ENCODE results near the gene PKD1L1.

The PKD1L1 gene

GRCh38 chr7:47967123-47967522 lies 18.9 kb upstream of the PKD1L1 start:
- in situ Hi-C loops (cut with HindIII; ENCODE audit: low sequenced_read_pairs) = no loop called here

- in situ Hi-C loops (cut with HindIII; ENCODE audit: low sequenced_read_pairs) = no loop called here
Observed at GRCh38 chr7:47965456-47965855, 17.2 kb upstream of the PKD1L1 start.

DNA sequence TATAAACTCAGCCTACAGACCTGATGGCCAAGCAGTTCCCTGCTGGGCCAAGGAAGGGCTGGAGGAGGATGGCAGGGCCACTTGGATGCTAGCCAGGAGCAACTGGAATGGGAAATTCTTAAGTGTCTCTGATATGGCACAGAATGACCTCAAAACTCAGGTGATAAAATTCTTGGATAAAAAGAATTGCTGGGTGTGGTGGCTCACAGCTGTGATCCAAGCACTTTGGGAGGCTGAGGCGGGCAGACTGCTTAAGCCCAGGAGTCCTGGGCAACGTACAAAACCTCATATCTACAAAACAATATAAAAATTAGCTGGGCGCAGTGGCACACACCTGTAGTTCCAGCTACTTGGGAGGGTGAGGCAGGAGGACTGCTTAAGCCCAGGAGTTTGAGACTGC lies 14.0 kb upstream of the PKD1L1 start:
- in situ Hi-C loops (cut with HindIII; ENCODE audit: low sequenced_read_pairs) = no loop called here

DNA sequence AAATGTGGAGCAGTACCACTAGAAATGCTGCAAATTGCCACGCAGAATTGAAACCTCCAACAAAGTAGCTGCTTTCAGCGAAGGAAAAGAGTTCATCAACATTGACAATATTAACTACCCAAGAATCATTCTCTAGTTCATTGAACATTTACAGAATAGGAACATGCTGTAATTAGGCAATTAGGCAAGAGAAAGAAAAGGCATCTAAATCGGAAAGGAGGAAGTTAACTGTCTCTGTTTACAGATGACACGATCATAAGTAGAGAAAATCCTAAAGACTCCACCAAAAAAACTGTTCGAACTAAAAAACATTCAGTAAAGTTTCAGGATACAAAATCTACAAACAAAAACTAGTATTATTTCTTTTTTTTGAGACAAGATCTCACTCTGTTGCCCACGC lies 8.9 kb upstream of the PKD1L1 start:
- in situ Hi-C loops (cut with HindIII; ENCODE audit: low sequenced_read_pairs) = no loop called here

GRCh38 chr7:47956220-47956619 lies 8.0 kb upstream of the PKD1L1 start:
- in situ Hi-C loops (cut with HindIII; ENCODE audit: low sequenced_read_pairs) = no loop called here

DNA sequence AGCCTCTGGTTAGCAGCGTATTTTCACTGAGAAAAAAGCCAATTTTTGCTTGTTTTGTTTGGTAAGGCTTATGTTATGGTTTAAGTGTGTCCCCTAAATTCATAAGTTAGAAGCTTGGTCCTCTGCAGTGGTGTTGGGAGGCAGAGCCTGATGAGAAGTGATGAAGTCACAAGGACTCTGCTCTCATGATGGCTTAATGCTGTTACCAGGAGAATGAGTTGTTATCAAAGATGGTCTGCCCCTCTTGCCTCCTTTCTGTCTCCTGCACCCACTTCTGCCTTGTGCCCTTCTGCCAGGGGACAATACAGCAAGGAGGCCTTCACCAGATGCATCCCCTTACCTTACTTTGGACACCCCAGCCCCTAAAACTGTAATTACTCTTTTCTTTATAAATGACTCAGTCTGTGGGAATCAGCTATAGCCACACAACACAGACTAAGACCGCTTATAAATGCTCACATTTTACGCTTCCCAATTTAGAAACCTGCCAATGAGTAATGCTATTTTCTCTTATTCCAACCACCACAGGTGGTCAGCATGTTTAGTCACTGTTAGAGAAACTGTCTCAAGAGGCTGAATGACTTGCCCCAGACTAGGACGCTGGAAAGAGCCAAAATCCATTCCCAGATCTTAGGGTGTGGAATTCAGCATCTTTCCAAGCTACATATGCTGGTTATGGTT lies 6.1 kb upstream of the PKD1L1 start:
- in situ Hi-C loops (cut with HindIII; ENCODE audit: low sequenced_read_pairs) = no loop called here

GRCh38 chr7:47953822-47954221 lies 5.6 kb upstream of the PKD1L1 start:
- in situ Hi-C loops (cut with HindIII; ENCODE audit: low sequenced_read_pairs) = no loop called here

DNA sequence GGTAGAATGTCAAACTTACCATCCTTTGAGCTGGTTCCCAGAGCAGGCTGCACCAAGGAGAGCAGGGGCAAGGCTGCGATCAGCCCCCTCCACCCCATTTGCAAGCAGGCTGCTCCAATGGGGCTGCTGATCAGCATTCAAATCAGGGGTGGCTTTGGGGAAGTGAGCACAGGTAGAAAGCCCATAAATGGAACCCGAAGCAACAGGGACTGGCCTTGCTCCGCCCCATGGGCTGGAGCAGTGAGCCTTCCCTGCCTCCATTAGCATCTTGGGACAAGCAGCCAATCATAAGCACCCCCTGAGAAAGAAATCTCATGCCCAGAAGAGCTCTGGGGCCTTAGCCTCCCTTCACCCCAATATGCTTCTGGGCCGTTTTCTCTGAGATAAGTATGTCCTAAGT lies 4.0 kb upstream of the PKD1L1 start:
- in situ Hi-C loops (cut with HindIII; ENCODE audit: low sequenced_read_pairs) = no loop called here

GRCh38 chr7:47951374-47951773 lies 3.1 kb upstream of the PKD1L1 start:
- in situ Hi-C loops (cut with HindIII; ENCODE audit: low sequenced_read_pairs) = no loop called here

- in situ Hi-C loops (cut with HindIII; ENCODE audit: low sequenced_read_pairs) = no loop called here
Observed at GRCh38 chr7:47950714-47951113, 2.4 kb upstream of the PKD1L1 start.

- in situ Hi-C loops (cut with HindIII; ENCODE audit: low sequenced_read_pairs) = no loop called here
Observed at GRCh38 chr7:47949703-47950102, 1.4 kb upstream of the PKD1L1 start.

GRCh38 chr7:47947355-47947749 lies 914 bp downstream of the PKD1L1 start:
- in situ Hi-C loops (cut with HindIII; ENCODE audit: low sequenced_read_pairs) = no loop called here

GRCh38 chr7:47946581-47947354 lies 1.5 kb downstream of the PKD1L1 start:
- in situ Hi-C loops (cut with HindIII; ENCODE audit: low sequenced_read_pairs) = no loop called here

DNA sequence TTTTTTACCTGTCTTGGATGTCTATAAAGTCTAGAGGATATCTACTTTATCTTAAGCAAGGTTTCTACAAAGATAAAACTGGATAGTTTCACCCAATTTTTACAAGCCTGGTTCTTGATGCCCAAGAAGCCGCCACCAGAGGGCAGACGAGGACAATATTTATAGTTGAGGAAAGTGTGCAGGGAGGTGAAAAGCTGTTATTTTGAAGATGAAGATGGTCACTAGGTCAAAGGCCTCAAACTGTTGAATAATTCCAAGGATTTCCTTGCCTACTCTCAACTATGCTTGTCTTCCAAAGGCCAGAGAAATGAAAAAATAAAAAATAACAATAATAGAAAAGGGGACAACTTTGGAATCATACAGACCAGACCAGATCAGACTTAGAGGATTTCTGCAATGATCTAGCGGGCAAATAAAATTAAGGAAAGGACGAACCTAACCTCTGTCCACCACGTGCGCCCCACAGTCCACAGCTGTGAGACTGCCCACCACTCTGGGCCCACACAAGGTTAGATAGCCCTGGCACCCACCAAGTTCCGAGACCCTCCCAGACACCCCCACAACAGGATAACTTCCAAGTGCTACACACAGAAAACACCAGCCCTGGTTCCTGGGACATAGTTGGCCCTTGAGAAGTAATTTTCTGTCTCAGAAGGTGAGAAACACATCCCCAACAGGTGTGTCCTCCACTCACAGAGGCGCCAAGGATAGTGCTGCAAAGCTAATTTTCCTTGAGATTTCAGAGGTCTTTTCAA lies 2.8 kb downstream of the PKD1L1 start:
- in situ Hi-C loops (cut with HindIII; ENCODE audit: low sequenced_read_pairs) = no loop called here

- in situ Hi-C loops (cut with HindIII; ENCODE audit: low sequenced_read_pairs) = loop anchor here (5.0 kb wide), 2 partner anchors 33 to 57 kb away; partner anchors contain the start of gene HUS1
Observed at GRCh38 chr7:47944536-47945260, 3.6 kb downstream of the PKD1L1 start.

DNA sequence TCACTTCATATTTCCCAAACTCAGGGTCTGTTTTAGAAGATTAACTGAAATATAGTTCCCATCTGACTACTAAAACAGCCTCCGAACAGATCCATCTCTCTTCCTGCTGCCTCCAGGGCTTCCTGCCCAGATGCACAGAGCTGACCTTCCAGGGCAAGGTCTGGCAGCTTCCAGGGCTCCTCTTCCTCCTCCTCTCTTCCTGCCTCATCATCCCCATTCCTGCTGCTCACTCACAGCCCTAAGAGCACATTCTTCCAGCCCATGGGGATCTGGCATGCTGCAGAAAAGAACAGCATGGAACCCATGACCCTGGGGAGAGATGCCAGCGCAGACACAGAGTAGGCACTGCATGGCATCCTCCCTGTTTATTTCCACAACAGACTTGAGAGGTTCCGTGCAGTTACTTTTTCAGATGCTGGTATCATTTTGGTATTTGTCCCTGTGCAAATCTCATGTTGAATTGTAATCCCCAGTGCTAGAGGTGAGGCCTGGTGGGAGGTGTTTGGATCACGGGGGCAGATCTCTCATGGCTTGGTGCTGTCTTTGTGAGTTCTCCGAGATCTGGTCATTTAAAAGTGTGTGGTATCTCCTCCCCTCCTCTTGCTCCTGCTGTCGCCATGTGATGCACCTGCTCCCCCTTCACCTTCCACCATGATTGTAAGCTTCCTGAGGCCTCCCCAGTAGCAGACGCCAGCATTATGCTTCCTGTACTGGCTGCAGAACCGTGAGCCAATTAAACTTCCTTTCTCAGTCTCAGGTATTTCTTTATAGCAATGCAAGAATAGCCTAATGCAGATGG lies 4.4 kb downstream of the PKD1L1 start:
- in situ Hi-C loops (cut with HindIII; ENCODE audit: low sequenced_read_pairs) = loop anchor here (5.0 kb wide), 2 partner anchors 33 to 57 kb away; partner anchors contain the start of gene HUS1

GRCh38 chr7:47942651-47943050 lies 5.6 kb downstream of the PKD1L1 start:
- in situ Hi-C loops (cut with HindIII; ENCODE audit: low sequenced_read_pairs) = loop anchor here (5.0 kb wide), 2 partner anchors 35 to 55 kb away; partner anchors contain the start of gene HUS1

DNA sequence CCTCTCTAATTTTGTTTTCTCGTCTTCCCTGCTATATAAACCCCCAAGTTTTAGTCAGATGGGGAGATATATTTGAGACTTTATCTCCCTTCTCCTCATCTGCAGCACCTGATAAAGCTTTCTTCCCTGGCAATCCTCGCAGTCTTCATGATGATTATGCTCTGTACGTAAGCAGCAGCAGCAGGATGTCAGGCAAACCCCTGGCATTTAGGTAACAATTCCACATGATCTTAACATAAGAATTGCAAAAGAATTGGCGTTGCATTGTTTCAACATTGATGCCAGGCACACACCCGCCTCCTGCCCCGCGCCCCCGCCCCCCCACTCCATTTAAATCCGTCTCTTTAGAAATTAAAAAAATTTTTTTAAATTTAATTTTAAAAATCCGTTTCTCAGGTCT lies 6.1 kb downstream of the PKD1L1 start:
- in situ Hi-C loops (cut with HindIII; ENCODE audit: low sequenced_read_pairs) = loop anchor here (5.0 kb wide), 2 partner anchors 35 to 55 kb away; partner anchors contain the start of gene HUS1

DNA sequence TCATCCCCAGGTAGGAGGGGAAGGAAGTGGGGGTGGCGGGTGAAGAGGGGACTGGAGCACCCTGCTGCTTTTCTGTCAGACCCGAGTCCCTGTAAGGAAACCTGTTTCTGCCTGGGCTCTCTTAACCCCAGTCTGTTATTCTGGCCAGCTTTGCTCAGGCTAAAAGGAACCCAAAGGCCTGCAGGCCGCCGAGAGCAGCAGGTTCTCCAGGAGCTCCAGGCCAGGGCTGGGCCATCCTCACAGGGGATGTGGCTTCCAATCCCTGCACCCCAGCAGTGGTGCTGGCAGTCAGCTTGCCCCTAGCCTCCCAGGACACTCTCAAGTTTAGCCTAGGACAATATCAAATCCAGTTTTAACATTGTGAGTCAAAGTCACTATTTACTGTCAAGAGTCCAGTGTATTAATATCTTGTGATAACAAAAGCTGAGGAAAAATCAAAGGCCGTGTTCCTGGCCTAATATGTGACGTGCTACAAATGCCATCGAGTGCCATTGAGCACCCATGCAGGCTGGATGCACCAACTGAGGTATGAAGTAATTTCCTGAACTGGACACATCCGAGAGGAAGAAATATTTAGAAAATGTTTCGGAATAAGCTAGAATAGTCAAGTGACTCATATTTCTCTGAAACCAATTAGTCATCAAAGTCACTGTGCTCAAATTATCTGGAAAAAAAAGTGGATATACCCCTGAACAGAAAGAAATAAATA lies 7.0 kb downstream of the PKD1L1 start:
- in situ Hi-C loops (cut with HindIII; ENCODE audit: low sequenced_read_pairs) = loop anchor here (5.0 kb wide), 2 partner anchors 36 to 54 kb away; partner anchors contain the start of gene HUS1

Data from endothelial cell of hepatic sinusoid (primary cell).